Immature natural killer cell (primary cell): ENCODE data around the gene EEIG1. TPM values are rescaled to one million over a fixed set of nuclear protein-coding genes. Genes with fewer than 3 reads are reported as not detected.

ENCODE experiments used
- DNase-seq, 3 donors: peaks; one replicate each; pipeline ENCODE4 v3.0.0; 2022; ENCODE audit warnings: mixed read lengths in 1 of 3
- H3K27ac Mint-ChIP-seq, 6 donors: one replicate each; pipeline ENCODE4 v1.8.0; 2020; ENCODE audit warnings: mixed read lengths in 6 of 6, mild to moderate bottlenecking in 5 of 6, inconsistent platforms in 4 of 6, moderate library complexity in 3 of 6
- H3K27me3 Mint-ChIP-seq, 3 donors: one replicate each; pipeline ENCODE4 v1.8.0; 2020 to 2021; ENCODE audit warnings: low read depth in 3 of 3, mild to moderate bottlenecking in 3 of 3, mixed read lengths in 3 of 3, moderate library complexity in 3 of 3, inconsistent platforms in 1 of 3
- H3K36me3 Mint-ChIP-seq, 3 donors: one replicate each; pipeline ENCODE4 v1.8.0; 2020; ENCODE audit warnings: mixed read lengths in 3 of 3, inconsistent platforms in 2 of 3, mild to moderate bottlenecking in 2 of 3
- H3K4me1 Mint-ChIP-seq, 2 donors: one replicate each; pipeline ENCODE4 v1.8.0; 2020; ENCODE audit warnings: inconsistent platforms in 2 of 2, mild to moderate bottlenecking in 2 of 2, mixed read lengths in 2 of 2, moderate library complexity in 1 of 2
- H3K4me3 Mint-ChIP-seq, 5 donors: one replicate each; pipeline ENCODE4 v1.8.0; 2020; ENCODE audit warnings: mild to moderate bottlenecking in 5 of 5, mixed read lengths in 5 of 5, inconsistent platforms in 3 of 5, moderate library complexity in 3 of 5
- H3K9me3 Mint-ChIP-seq, 6 donors: one replicate each; pipeline ENCODE4 v1.8.0; 2020; ENCODE audit warnings: mild to moderate bottlenecking in 6 of 6, mixed read lengths in 6 of 6, inconsistent platforms in 4 of 6, moderate library complexity in 3 of 6
- polyA plus RNA-seq, 3 donors: library from polyadenylated mRNA; unstranded; fragments of 300-500 nt; fragmentation: Illumina TruSeq; gene quantifications; one replicate each; pipeline ENCODE4 v1.2.3, GENCODE V29; 2021

The EEIG1 gene
- polyA plus RNA-seq, 3 donors from 2014 or later: 7.6 to 19.6 (median 14.7) TPM

DNA sequence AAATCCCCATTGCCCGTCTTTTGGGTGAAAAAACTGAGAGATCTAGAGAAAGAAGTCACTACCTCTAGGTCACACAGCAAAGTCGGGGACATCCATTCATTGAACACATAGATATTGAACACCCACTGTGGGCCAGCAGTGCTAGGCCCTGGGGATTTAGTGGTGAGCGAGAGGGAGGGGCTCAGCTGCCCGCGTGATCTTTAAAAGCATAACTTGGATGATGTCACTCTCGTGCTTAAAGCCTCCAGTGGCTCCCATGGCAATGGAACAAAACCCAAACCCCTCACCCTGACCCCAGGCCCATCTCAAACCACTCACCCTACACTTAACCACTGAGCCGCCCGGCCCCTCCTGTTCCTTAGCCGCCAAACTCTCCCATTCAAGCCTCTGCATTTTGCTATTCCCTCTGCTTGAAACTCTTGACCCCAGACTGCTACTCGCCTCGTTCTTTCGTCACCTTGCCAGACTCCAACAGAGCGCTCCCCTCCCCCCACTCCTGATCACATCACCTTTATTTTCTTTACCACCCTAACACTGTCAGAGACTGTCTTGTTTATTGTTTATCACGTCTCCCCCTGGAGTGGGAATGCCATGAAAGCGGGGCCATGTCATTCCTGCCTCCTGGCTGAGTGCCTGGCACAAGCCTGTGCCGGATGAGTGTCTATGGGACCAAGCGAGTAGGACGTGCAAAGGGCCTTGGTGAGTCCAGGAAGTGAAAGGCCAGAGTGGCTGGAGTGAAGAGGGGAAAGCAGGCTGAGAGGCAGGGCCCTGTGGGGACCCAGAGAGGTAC lies 49.5 kb downstream of the EEIG1 start:
- peaks cover 3 to 9% (median 4%) of the 10 kb centered on the region in 3 donors for H3K36me3 Mint-ChIP-seq
- peaks cover 28 to 40% of the 10 kb centered on the region in 2 donors for H3K4me1 Mint-ChIP-seq
- H3K27ac Mint-ChIP-seq: peak overlapping the region in 2 of 6 donors; percentile 39 to 60
- peak overlapping the region; percentile 25 to 77 (median 72) for H3K4me3 Mint-ChIP-seq
- H3K27me3 Mint-ChIP-seq: peaks cover 0 to 6% (median 2%) of the 10 kb centered on the region in 3 donors
- no peaks in the 10 kb centered on the region for H3K9me3 Mint-ChIP-seq
- DNase-seq: no peak

Other genes with a start within 250 kb of the EEIG1 start
- gene TOR2A, start 245.7 kb downstream of the EEIG1 start, polyA plus RNA-seq: 10 to 100 TPM; 38.9 to 55.1 (median 49.9) TPM
- 10 to 100 TPM; 16.9 to 86.2 (median 18.7) TPM for gene SH2D3C, start 202.3 kb downstream of the EEIG1 start, polyA plus RNA-seq
- 10 to 100 TPM; 44.6 to 83.1 (median 58.1) TPM for gene CDK9, start 195.0 kb downstream of the EEIG1 start, polyA plus RNA-seq
- gene FPGS, start 178.1 kb downstream of the EEIG1 start, polyA plus RNA-seq: 10 to 100 TPM; 77.3 to 97.7 (median 89.1) TPM
- 10 to 100 TPM in 1 of 3 donors, 1 to 10 TPM in 2; 7.2 to 12.1 (median 8.6) TPM for gene ENG, start 126.3 kb downstream of the EEIG1 start, polyA plus RNA-seq
- gene AK1, start 103.3 kb downstream of the EEIG1 start, polyA plus RNA-seq: 1 to 10 TPM in 1 of 3 donors, under 1 TPM in 1, not detected in 1; 0.12 to 1.0 TPM
- 10 to 100 TPM; 84.0 to 97.8 (median 94.1) TPM for gene ST6GALNAC6, start 81.4 kb downstream of the EEIG1 start, polyA plus RNA-seq
- 10 to 100 TPM in 1 of 3 donors, 1 to 10 TPM in 2; 8.7 to 20.1 (median 9.1) TPM for gene ST6GALNAC4, start 63.9 kb downstream of the EEIG1 start, polyA plus RNA-seq
- gene PIP5KL1, start 50.2 kb downstream of the EEIG1 start, polyA plus RNA-seq: under 1 TPM in 2 of 3 donors, not detected in 1; 0.14 to 0.18 TPM
- gene DPM2, start 43.1 kb downstream of the EEIG1 start, polyA plus RNA-seq: 10 to 100 TPM; 48.0 to 79.7 (median 59.8) TPM
- gene NAIF1, start 86.3 kb upstream of the EEIG1 start, polyA plus RNA-seq: 10 to 100 TPM in 2 of 3 donors, 1 to 10 TPM in 1; 5.1 to 17.2 (median 10.5) TPM
- 1 to 10 TPM; 2.8 to 8.8 (median 4.9) TPM for gene SLC25A25, start 87.2 kb upstream of the EEIG1 start, polyA plus RNA-seq
- gene PTGES2, start 146.7 kb upstream of the EEIG1 start, polyA plus RNA-seq: 10 to 100 TPM; 31.4 to 60.9 (median 56.6) TPM
- gene LCN2, start 168.5 kb upstream of the EEIG1 start, polyA plus RNA-seq: under 1 TPM in 2 of 3 donors, not detected in 1; 0.44 to 0.66 TPM
- gene BBLN, start 179.3 kb upstream of the EEIG1 start, polyA plus RNA-seq: 100 to 1,000 TPM; 115 to 194 (median 182) TPM
- 10 to 100 TPM in 1 of 3 donors, 1 to 10 TPM in 2; 4.4 to 36.4 (median 9.1) TPM for gene CIZ1, start 210.6 kb upstream of the EEIG1 start, polyA plus RNA-seq
- under 1 TPM in 2 of 3 donors, not detected in 1; 0.32 to 0.47 TPM for gene DNM1, start 222.4 kb upstream of the EEIG1 start, polyA plus RNA-seq